Activated T-cell treated with anti-CD3 and anti-CD28 coated beads for 24 hours (primary cell): Measurements from ENCODE around the gene RGS7BP.

Source experiments
- DNase-seq: peaks from one replicate; pipeline ENCODE4 v3.0.0-alpha.2; 2020; ENCODE audit warnings: low read depth

The RGS7BP gene

GRCh38 chr5:64505769-64506566 lies at the start of gene RGS7BP:
TSS of gene RGS7BP (plus strand) at chr5:64506015. CDS start at chr5:64506625, 610 bp downstream.
- DNase-seq, result no peak

DNA sequence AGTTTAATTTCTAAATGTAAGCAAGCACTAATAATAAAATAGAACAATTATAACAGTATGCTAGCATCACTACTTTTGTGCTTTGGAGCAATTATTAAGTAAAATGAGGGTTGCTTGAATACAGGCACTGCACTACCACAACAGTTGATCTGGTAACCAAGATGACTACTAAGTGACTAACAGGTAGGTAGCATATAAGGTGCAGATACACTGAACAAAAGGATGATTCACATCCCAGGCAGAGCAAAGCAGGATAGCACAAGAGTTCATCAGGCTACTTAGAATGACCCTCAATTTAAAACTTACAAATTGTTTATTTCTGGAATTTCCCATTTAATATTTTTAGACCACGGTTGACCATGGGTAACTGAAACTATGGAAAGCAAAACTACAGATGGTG lies 48.0 kb upstream of the RGS7BP start:
- DNase-seq, result no peak

DNA sequence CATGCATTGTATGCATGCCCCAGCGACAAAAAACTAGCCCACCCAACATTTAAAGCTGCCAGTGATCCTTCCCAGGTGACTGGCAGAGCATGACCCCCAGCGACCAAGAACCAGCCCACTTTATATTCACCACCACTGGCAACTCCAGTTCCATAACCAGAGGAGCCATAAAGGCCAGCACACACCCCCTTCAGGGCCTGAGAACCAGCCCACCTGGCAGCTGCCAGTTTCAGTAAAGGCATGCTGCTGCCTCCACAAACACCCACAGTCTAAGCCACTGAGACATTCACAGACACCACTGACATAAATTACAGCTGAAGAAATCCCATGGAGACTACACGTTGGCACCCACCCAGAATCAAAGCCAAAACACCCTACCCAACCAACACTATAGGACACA lies 46.9 kb upstream of the RGS7BP start:
- no peak for DNase-seq

DNA sequence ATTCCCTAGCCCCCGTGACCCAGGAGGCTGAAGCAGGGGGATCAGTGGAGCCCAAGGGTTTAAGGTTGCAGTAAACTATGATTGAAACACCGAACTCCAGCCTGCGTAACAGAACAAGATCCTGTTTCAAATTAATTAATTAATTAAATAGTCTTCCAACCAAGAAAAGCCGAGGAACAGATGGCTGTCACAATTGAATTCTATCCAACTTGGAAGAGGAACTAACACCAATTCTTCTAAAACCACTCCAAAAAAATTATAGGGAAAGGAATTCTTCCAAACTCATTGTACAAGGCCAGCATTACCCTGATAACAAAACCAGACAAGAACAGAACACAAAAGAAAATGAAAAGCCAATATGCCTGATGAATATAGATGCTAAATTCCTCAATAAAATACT lies 43.4 kb upstream of the RGS7BP start:
- no peak for DNase-seq

- no peak for DNase-seq
Measured at GRCh38 chr5:64486163-64486562, 19.7 kb upstream of the RGS7BP start.

- DNase-seq, result no peak
Measured at GRCh38 chr5:64487283-64487682, 18.5 kb upstream of the RGS7BP start.

DNA sequence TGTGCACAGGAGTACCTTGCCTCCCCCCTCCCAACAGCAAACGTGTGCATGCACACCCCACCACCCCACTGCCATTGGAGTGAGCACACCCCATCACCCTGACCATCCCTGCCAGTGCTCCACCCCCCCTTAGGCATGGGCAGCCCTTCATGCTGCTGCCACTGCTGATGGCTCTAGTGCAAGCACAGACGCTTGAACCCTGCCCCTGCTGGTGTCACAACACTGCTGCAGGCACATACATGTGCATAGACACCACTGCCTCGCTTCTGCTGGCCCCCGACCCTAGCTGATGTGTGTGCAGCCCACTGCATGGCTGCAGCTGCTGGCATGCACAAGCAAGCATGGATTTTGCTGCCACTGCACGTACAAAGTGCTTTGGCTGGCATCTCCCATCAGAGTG lies 16.0 kb upstream of the RGS7BP start:
- DNase-seq, result no peak

DNA sequence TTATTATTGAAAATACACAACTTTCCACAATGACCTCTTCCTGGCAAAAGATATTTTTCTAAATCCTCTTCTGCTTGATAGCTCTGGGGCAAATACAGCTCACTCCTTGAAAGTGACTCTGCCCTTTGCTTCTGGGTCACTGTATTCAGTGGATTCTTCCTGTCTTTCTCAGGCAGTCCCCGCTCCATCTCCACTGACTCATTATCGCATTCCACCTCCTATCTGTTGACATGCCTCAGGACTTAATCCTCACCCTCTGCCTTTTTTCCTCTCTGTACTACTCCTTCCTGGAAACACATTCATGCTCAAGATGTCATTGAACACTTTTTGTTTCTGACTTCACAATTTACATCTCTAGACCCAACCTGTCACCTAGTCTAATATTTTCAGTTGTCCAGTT lies 8.4 kb upstream of the RGS7BP start:
- DNase-seq, result no peak

DNA sequence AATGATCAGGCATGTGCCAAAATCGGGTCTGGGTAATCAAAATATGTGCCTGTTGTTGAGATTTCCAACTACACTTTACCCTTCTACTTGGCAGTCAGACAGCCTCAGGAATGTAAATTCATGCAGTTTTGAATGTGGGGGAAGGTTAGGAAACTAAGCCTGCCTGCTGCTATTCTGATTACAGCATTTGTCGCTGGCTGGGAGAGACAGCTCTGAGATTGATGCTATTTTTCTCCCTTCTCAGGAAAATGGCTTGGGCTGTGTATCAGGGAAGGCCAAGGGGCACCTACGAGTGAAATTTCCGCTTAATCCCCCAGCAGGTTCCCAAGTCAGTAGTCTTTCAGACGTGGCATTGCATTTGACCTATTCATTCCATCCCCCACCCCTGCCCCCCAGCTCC lies 3.6 kb upstream of the RGS7BP start:
- no peak for DNase-seq

GRCh38 chr5:64506567-64507263 lies 900 bp downstream of the RGS7BP start:
- DNase-seq, result no peak

DNA sequence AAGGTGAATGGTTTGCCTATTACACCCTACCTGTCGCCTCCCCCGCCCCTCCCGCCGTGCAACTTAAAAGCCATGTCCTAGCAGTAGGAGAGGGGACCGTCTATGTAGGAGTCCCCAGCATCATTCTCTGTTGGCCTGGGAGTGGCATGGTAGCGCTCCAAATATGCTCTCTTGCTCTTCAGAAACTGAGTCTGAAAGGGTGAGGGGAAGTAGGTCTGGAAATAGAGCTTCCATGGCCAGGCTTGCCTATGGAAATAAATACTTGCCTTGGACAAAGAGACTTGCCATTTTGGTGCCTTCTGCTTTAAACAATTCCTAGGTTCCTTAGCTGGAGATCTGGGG lies 1.4 kb downstream of the RGS7BP start:
- no peak for DNase-seq

DNA sequence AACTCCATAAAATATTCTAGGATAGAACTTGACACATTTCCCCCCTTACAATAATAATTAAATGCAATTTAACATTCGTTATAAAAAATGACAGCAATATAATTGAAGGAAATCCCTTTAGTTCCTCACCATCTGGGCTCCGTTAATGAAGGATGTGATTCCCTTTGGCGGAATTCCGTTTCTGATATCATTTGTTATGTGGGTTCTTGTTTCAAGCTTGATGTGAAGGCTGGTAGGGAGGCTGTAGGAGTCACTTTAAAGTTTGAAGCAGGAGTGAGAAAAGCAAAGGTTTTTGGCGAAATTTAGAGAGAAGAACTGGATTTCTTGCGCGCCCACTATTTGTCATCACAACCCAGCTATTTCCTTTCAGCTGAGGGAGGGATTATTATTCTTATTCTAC lies 4.0 kb downstream of the RGS7BP start:
- DNase-seq, result no peak

DNA sequence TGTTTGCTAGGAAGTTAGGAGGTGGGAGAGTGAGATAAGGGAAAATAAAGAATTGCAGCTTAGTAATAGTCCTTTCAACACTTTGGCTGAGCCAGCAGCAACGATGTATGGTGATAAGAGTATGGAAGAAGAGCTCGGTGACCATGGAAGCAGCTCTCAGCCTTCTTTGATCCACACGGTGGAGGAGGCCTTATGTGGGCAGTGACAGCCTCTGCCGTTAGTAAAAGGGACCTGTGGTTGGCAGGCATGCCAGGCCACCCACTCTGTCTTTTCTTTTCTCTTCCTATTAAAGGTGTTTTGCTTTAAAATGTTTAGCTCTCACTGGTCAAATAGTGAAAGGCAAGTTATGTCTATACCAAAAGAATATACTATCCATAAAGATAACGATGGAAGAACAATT lies 7.7 kb downstream of the RGS7BP start:
- DNase-seq, result no peak

DNA sequence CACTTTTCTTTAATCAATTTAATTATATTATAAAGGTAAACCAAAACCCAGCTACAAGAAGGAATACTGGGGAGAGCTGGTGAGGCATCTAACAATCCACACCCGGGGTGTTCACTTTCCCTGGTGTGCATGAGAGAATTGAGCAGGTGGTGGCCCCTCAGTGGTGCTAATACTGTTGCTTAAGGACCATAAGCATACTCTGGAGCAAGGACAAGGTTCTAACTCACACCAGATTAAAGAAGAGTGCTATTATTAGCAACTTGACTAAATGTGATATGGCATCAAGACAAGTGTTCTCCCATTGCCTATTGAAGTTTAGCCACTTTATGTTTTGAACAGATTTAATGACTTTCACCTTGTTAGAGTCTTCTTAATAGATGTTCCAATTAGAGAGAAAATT lies 8.8 kb downstream of the RGS7BP start:
- no peak for DNase-seq

GRCh38 chr5:64516216-64516615 lies 10.4 kb downstream of the RGS7BP start:
- no peak for DNase-seq

- no peak for DNase-seq
Measured at GRCh38 chr5:64518793-64519192, 13.0 kb downstream of the RGS7BP start.

DNA sequence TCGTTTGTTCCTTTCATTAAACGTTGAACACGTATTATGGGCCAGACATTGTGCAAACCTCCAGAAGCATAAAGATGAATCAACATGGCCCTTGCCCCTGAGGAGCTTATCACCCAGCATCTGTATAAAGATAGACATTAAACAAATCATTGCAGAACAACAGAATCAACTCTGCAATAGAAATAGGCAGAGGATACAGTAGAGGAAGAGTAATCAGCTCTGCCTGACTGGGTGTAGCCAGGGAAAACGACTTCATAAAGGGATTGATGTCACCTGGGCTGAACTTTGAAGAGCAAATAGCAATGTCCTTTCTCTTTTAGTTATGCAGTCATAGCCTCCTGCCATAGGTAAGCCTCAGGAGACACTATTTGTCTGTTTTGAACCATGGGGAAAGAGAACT lies 13.4 kb downstream of the RGS7BP start:
- DNase-seq, result no peak

DNA sequence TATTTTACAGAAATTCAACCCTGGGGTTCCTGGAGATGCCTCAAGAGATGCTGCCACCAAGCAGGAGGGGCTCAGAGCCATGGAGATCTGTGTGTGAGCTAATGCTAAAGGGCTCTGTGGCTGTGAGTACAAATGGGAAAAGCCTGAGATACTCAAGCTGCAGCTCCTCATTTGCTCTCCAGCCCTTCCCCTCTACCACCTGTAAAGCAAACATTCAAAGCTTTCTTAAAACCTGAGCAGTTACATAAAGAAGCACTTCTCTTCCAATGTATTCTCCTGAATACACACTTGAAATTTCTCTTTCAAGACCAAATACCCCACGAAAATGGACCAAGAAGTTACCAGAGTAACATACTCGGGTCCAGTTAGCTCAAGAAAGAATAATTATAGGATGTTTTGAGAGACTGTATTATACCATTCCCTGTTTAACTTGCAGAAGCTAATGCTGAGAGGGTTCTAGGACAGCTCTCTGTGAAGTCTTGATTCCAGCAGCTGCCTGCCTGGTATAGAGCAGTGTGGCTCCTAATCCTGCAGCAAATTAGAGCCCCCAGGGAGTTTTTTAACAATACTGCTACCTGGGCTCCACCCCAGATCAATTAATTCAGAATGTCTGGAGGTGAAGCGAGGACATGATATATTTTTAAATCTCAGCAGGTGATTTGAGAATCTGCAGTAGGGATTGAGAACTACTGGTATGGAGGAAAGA lies 21.1 kb downstream of the RGS7BP start:
- DNase-seq, result no peak

- DNase-seq, result no peak
Measured at GRCh38 chr5:64530076-64530475, 24.3 kb downstream of the RGS7BP start.

DNA sequence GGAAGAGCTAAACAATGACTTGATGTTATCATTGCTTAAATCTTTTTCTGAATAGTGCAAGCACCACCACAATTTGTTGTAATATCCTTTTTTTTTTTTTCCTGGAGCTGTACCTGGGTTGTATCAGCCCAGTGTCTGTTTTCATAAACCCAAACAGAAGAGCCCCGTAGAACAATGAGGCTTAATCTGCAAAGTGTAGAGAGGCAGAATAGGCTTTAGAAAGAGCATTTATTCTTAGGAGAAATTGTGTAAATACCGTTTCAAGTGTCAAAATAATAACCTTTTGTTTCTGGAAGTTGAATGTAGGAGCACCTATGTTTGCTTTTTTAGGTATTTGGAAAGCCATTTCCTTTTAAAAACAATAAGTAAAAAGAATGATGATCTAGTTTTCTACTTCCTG lies 26.4 kb downstream of the RGS7BP start:
- DNase-seq, result no peak

GRCh38 chr5:64532657-64533056 lies 26.8 kb downstream of the RGS7BP start:
- no peak for DNase-seq

GRCh38 chr5:64534033-64534432 lies 28.2 kb downstream of the RGS7BP start:
- no peak for DNase-seq

DNA sequence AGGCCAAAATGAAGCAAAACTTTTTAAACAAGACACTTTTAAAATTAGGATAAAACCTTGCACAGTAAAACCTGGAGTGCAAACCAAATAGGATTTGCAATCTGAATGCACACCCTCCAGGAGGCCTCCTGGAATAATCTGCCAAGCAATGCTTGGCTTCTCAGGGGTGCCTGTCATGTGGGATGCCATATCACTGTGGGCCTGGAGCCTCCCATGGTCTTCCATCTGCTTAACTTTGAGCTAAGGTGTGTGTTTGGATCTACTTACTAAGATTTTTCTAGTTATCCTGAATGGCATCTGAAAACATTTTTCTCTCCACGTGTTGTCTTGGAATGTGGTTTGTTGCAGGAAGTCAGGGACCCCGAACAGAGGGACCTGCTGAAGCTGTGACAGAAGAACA lies 52.1 kb downstream of the RGS7BP start:
- DNase-seq, result no peak
